RWPE2 (cell line): Measurements from ENCODE around the gene XDH.
A peak's percentile ranks its signal among the peaks of the same experiment; 100 is the strongest.

Source experiments
- ATAC-seq: fragments of 200-7000 bp; cut with Tn5 transposase; 3 replicates; pipeline ENCODE4 v1.9.1; 2021; ENCODE audit warnings: low read depth
- DNase-seq: peaks from one replicate; pipeline ENCODE4 v3.0.0-alpha.2; 2020; ENCODE audit warnings: low spot score
- H3K27ac ChIP-seq: fragments of 450-650 bp; 2 replicates; pipeline ENCODE4 v1.5.1; 2017; ENCODE audit warnings: mild to moderate bottlenecking; ENCODE audit not compliant: poor library complexity, severe bottlenecking
- H3K27me3 ChIP-seq: fragments of 250-450 bp; sonication (Bioruptor Pico); 2 replicates; pipeline ENCODE4 v1.5.1; 2021; ENCODE audit warnings: mild to moderate bottlenecking, moderate library complexity; ENCODE audit not compliant: insufficient read depth, poor library complexity, severe bottlenecking
- H3K36me3 ChIP-seq: fragments of 250-450 bp; sonication (Bioruptor Pico); 2 replicates; pipeline ENCODE4 v1.5.1; 2020; ENCODE audit warnings: low read depth, mild to moderate bottlenecking, moderate library complexity
- H3K4me1 ChIP-seq: fragments of 250-450 bp; sonication (Bioruptor Pico); 2 replicates; pipeline ENCODE4 v1.5.1; 2021; ENCODE audit warnings: mild to moderate bottlenecking, moderate library complexity; ENCODE audit not compliant: insufficient read depth, poor library complexity, severe bottlenecking
- H3K4me3 ChIP-seq: fragments of 250-450 bp; sonication (Bioruptor Pico); 2 replicates; pipeline ENCODE4 v1.5.1; 2021; ENCODE audit warnings: mild to moderate bottlenecking, moderate library complexity; ENCODE audit not compliant: severe bottlenecking
- H3K9me3 ChIP-seq: fragments of 250-450 bp; sonication (Bioruptor Pico); 2 replicates; pipeline ENCODE4 v1.5.1; 2021; ENCODE audit warnings: mild to moderate bottlenecking, moderate library complexity; ENCODE audit not compliant: severe bottlenecking
- CTCF ChIP-seq: fragments of 450-650 bp; IDR thresholded peaks from one replicate; pipeline ENCODE4 v1.5.1; 2017; ENCODE audit warnings: mild to moderate bottlenecking, moderate library complexity; ENCODE audit not compliant: poor library complexity, severe bottlenecking

The XDH gene

GRCh38 chr2:31302940-31303563 is 111.5 kb downstream of the XDH start:
- Histone ChIP-seq H3K4me1 (no peaks in the 10 kb centered on the region), H3K4me3 (no peak overlapping the region), H3K27ac (no peak overlapping the region), H3K9me3 (no peaks in the 10 kb centered on the region), H3K36me3 (no peaks in the 10 kb centered on the region), H3K27me3 (no peaks in the 10 kb centered on the region)
- ATAC-seq, result no peak
- DNase-seq, result no peak
- TF ChIP-seq CTCF, result no peak

GRCh38 chr2:31300309-31300708 is 114.2 kb downstream of the XDH start:
- TF ChIP-seq CTCF, result no peak
- no peaks in the 10 kb centered on the region for H3K36me3 ChIP-seq
- no peaks in the 10 kb centered on the region for H3K4me1 ChIP-seq
- ATAC-seq (no peak), DNase-seq (no peak)
- H3K4me3 ChIP-seq, result no peak overlapping the region
- H3K9me3 ChIP-seq, result no peaks in the 10 kb centered on the region
- no peak overlapping the region for H3K27ac ChIP-seq
- no peaks in the 10 kb centered on the region for H3K27me3 ChIP-seq

GRCh38 chr2:31299547-31299946 is 115.0 kb downstream of the XDH start:
- no peaks in the 10 kb centered on the region for H3K4me1 ChIP-seq
- H3K36me3 ChIP-seq, result no peaks in the 10 kb centered on the region
- no peak for TF ChIP-seq CTCF
- H3K4me3 ChIP-seq, result no peak overlapping the region
- no peak for ATAC-seq
- no peaks in the 10 kb centered on the region for H3K9me3 ChIP-seq
- no peak for DNase-seq
- H3K27ac ChIP-seq, result no peak overlapping the region
- no peaks in the 10 kb centered on the region for H3K27me3 ChIP-seq

GRCh38 chr2:31297751-31298150 is 116.8 kb downstream of the XDH start:
- no peak for DNase-seq
- TF ChIP-seq CTCF, result no peak
- H3K27me3 ChIP-seq, result no peaks in the 10 kb centered on the region

GRCh38 chr2:31296641-31297287 is 117.8 kb downstream of the XDH start:
- ATAC-seq (no peak), DNase-seq (no peak)
- H3K9me3 ChIP-seq, result no peaks in the 10 kb centered on the region
- H3K27ac ChIP-seq, result no peak overlapping the region
- H3K4me1 ChIP-seq, result no peaks in the 10 kb centered on the region
- H3K4me3 ChIP-seq, result no peak overlapping the region
- no peak for TF ChIP-seq CTCF
- H3K36me3 ChIP-seq, result no peaks in the 10 kb centered on the region
- H3K27me3 ChIP-seq, result no peaks in the 10 kb centered on the region

More at GRCh38 chr2:31297751-31298150, 116.8 kb downstream of the XDH start:
- no peaks in the 10 kb centered on the region for H3K9me3 ChIP-seq
- H3K4me1 ChIP-seq, result no peaks in the 10 kb centered on the region
- no peak overlapping the region for H3K4me3 ChIP-seq
- ATAC-seq, result peak; percentile 10; the same call in 1 of the 3 replicates
- H3K36me3 ChIP-seq, result no peaks in the 10 kb centered on the region
- no peak overlapping the region for H3K27ac ChIP-seq
